Measurements from ENCODE around the gene BICDL1.

BICDL1 gene

GRCh38 chr12:120055231-120056000 is 66.4 kb downstream of the BICDL1 start:
- DNase-seq = no peak

- no peak for DNase-seq
Measured at GRCh38 chr12:120056739-120057138, 67.7 kb downstream of the BICDL1 start.

- no peak for DNase-seq
Measured at GRCh38 chr12:120060196-120060595, 71.2 kb downstream of the BICDL1 start.

GRCh38 chr12:120060717-120061116 is 71.7 kb downstream of the BICDL1 start:
- no peak for DNase-seq

- DNase-seq = no peak
Measured at GRCh38 chr12:120061575-120062214, 72.7 kb downstream of the BICDL1 start.

- DNase-seq = no peak
Measured at GRCh38 chr12:120062976-120063579, 74.0 kb downstream of the BICDL1 start.

GRCh38 chr12:120064054-120064940 is 75.3 kb downstream of the BICDL1 start:
- no peak for DNase-seq

- DNase-seq = no peak
Measured at GRCh38 chr12:120065472-120065871, 76.4 kb downstream of the BICDL1 start.

GRCh38 chr12:120066341-120066740 is 77.3 kb downstream of the BICDL1 start:
- no peak for DNase-seq

GRCh38 chr12:120067084-120067869 is 78.2 kb downstream of the BICDL1 start:
- DNase-seq = no peak

GRCh38 chr12:120067901-120068300 is 78.9 kb downstream of the BICDL1 start:
- DNase-seq = no peak

- no peak for DNase-seq
Measured at GRCh38 chr12:120069278-120069677, 80.2 kb downstream of the BICDL1 start.

- no peak for DNase-seq
Measured at GRCh38 chr12:120071493-120072020, 82.5 kb downstream of the BICDL1 start.

- no peak for DNase-seq
Measured at GRCh38 chr12:120072472-120073249, 83.6 kb downstream of the BICDL1 start.

- no peak for DNase-seq
Measured at GRCh38 chr12:120075034-120075616, 86.1 kb downstream of the BICDL1 start.

GRCh38 chr12:120076651-120077050 is 87.6 kb downstream of the BICDL1 start:
- DNase-seq = no peak

- DNase-seq = no peak
Measured at GRCh38 chr12:120077260-120077659, 88.2 kb downstream of the BICDL1 start.

GRCh38 chr12:120078868-120079267 is 89.8 kb downstream of the BICDL1 start:
- DNase-seq = no peak

GRCh38 chr12:120079411-120080400 is 90.7 kb downstream of the BICDL1 start:
- no peak for DNase-seq
